Caco-2 (cell line): ENCODE measurements around the gene M6PR. TPM values are rescaled to one million over a fixed set of nuclear protein-coding genes. Genes with fewer than 3 reads are reported as not detected.

ENCODE experiments used
- BruUV-seq: library from RNA; stranded (reverse); fragments of 400-500 nt; replicated peaks from 2 replicates; lab custom pipeline; 2021; lab: Mats Ljungman, UMichigan
- CTCF ChIA-PET: fragments of 300-600 bp; sonication (Branson Sonifier 250); formaldehyde crosslinking; loops from one replicate; lab custom pipeline; 2022; ENCODE audit warnings: antibody characterized with exemption; lab: Charles Lee
- POLR2A ChIA-PET: fragments of 300-600 bp; sonication (Branson Sonifier 250); formaldehyde crosslinking; loops from one replicate; lab custom pipeline; 2022; ENCODE audit warnings: antibody characterized with exemption; lab: Charles Lee
- DNase-seq, 2 experiments: peaks; one replicate each; pipeline versions ENCODE4 v3.0.0 to v3.0.0-alpha.2; 2020 to 2022
- H3K27me3 ChIP-seq: replicated peaks from 2 replicates; pipeline ENCODE4 v1.6.0; 2011; ENCODE audit warnings: low read length; ENCODE audit not compliant: control insufficient read depth, insufficient read depth
- H3K36me3 ChIP-seq: 2 replicates; pipeline ENCODE4 v1.5.1; 2011; ENCODE audit warnings: low read length; ENCODE audit not compliant: control insufficient read depth, insufficient read depth
- H3K4me1 ChIP-seq: fragments of 250-450 bp; sonication (Bioruptor Pico); 2 replicates; pipeline ENCODE4 v1.5.1; 2020; ENCODE audit warnings: mild to moderate bottlenecking
- H3K4me3 ChIP-seq: 2 replicates; pipeline ENCODE4 v1.5.1; 2011; ENCODE audit warnings: low read depth, mild to moderate bottlenecking, control low read depth, low read length
- H3K9me3 ChIP-seq: fragments of 250-450 bp; sonication (Bioruptor Pico); 2 replicates; pipeline ENCODE4 v1.5.1; 2020; ENCODE audit warnings: mild to moderate bottlenecking, moderate library complexity
- H3K27ac Mint-ChIP-seq: one replicate; pipeline ENCODE4 v1.8.0; 2022; ENCODE audit warnings: mixed read lengths; ENCODE audit not compliant: unreplicated experiment
- H3K27me3 Mint-ChIP-seq: one replicate; pipeline ENCODE4 v1.8.0; 2022; ENCODE audit warnings: mixed read lengths; ENCODE audit not compliant: insufficient read depth, unreplicated experiment
- H3K36me3 Mint-ChIP-seq: one replicate; pipeline ENCODE4 v1.8.0; 2022; ENCODE audit warnings: mild to moderate bottlenecking, mixed read lengths; ENCODE audit not compliant: insufficient read depth, unreplicated experiment
- H3K4me1 Mint-ChIP-seq: one replicate; pipeline ENCODE4 v1.8.0; 2022; ENCODE audit warnings: low read depth, mixed read lengths; ENCODE audit not compliant: unreplicated experiment
- H3K4me3 Mint-ChIP-seq: one replicate; pipeline ENCODE4 v1.8.0; 2022; ENCODE audit warnings: mild to moderate bottlenecking, moderate library complexity, mixed read lengths; ENCODE audit not compliant: unreplicated experiment
- H3K9me3 Mint-ChIP-seq: one replicate; pipeline ENCODE4 v1.8.0; 2022; ENCODE audit warnings: mixed read lengths; ENCODE audit not compliant: unreplicated experiment
- intact Hi-C: fragments of 100-400 bp; cut with micrococcal nuclease; formaldehyde crosslinking; loops from one replicate; pipeline ENCODE4 v1.10.0; 2022; ENCODE audit not compliant: unreplicated experiment
- total RNA-seq: library from RNA; stranded (reverse); gene quantifications from 2 replicates; pipeline ENCODE4 v1.2.3, GENCODE V29; 2022
- TF ChIP-seq, protein P1 (sequence below), 2 experiments: fragments of 200-600 bp in 1 of 2; IDR thresholded peaks; 1 replicate in 1 of 2; 2 replicates in 1 of 2; pipeline versions ENCODE4 v1.5.1 to v1.8.0; 2011 to 2022; ENCODE audit warnings: antibody characterized with exemption in 1 of 2, control low read depth in 1 of 2, inconsistent platforms in 1 of 2, low read depth in 1 of 2, low read length in 1 of 2, mild to moderate bottlenecking in 1 of 2, moderate library complexity in 1 of 2; ENCODE audit not compliant: insufficient read depth in 1 of 2, severe bottlenecking in 1 of 2, unreplicated experiment in 1 of 2

The M6PR gene
- total RNA-seq, 1 experiment from 2014 or later, result 310 TPM

DNA sequence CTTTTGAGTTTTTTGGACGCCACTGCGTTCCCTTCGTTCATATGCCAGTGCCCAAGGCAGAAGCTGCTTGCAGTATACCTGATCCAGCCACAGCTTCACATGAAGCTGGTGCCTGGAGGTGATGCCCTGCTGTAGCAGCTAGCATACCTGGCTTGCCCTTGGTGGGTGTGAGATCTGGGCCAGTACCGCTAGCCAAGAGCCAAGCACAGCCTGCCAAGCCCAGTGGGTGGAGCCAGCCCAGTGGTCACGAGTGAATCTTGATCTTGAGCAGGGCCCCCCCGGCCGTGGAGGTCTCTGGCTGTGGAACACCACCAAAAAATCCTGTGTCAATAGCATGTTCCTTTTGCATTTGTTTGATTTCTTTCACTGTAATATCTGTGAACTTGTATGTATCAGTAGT lies 7.3 kb upstream of the M6PR start:
- Histone ChIP-seq H3K4me3 (no peak overlapping the region), H3K9me3 (peaks cover 4% of the 10 kb centered on the region; the same call in 1 of the 2 replicates), H3K36me3 (no peaks in the 10 kb centered on the region), H3K4me1 (no peaks in the 10 kb centered on the region), H3K27me3 (no peaks in the 10 kb centered on the region)
- H3K27ac Mint-ChIP-seq, result no peak overlapping the region
- H3K27me3 Mint-ChIP-seq, result no peaks in the 10 kb centered on the region
- ChIA-PET POLR2A (no interaction called here), CTCF (no interaction called here)
- TF ChIP-seq, protein P1, sequence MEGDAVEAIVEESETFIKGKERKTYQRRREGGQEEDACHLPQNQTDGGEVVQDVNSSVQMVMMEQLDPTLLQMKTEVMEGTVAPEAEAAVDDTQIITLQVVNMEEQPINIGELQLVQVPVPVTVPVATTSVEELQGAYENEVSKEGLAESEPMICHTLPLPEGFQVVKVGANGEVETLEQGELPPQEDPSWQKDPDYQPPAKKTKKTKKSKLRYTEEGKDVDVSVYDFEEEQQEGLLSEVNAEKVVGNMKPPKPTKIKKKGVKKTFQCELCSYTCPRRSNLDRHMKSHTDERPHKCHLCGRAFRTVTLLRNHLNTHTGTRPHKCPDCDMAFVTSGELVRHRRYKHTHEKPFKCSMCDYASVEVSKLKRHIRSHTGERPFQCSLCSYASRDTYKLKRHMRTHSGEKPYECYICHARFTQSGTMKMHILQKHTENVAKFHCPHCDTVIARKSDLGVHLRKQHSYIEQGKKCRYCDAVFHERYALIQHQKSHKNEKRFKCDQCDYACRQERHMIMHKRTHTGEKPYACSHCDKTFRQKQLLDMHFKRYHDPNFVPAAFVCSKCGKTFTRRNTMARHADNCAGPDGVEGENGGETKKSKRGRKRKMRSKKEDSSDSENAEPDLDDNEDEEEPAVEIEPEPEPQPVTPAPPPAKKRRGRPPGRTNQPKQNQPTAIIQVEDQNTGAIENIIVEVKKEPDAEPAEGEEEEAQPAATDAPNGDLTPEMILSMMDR (IDR thresholded peaks at IDR 0.05; ENCODE audit: insufficient read depth in 1 of 2, low read depth in 1 of 2, low read length in 1 of 2, severe bottlenecking in 1 of 2, unreplicated experiment in 1 of 2), result no peak
- peaks cover 5% of the 10 kb centered on the region for H3K36me3 Mint-ChIP-seq
- H3K4me3 Mint-ChIP-seq, result no peak overlapping the region
- H3K9me3 Mint-ChIP-seq, result peaks cover 24% of the 10 kb centered on the region
- H3K4me1 Mint-ChIP-seq, result no peaks in the 10 kb centered on the region
- intact Hi-C loops, result no loop called here
- BruUV-seq, result no TSS peak
- no peak for DNase-seq

DNA sequence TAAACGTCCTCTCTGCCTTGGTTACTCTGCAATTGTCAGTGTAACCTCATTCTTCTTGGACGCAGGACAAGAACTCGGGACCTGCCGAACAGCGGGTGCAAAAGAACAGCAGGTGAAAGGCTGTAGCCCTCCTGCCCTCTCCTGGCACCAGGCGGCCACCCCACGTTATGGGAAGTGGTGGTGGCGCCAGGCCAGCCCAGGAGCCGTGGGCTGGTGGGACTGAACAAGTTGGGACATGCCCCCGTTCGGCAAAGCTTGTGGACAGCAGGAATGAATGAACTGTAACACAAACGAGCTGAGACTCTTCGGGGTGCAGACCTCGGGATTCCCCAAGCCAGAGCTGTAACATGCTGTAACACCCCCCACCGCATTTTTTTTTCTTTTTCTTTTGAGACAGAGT lies 6.6 kb upstream of the M6PR start:
- peaks cover 5% of the 10 kb centered on the region for H3K36me3 Mint-ChIP-seq
- BruUV-seq, result no TSS peak
- no peak overlapping the region for H3K27ac Mint-ChIP-seq
- no peak overlapping the region for H3K4me3 ChIP-seq
- H3K27me3 ChIP-seq, result no peaks in the 10 kb centered on the region
- H3K4me1 ChIP-seq, result no peaks in the 10 kb centered on the region
- no peaks in the 10 kb centered on the region for H3K27me3 Mint-ChIP-seq
- H3K9me3 ChIP-seq, result peaks cover 4% of the 10 kb centered on the region; the same call in 1 of the 2 replicates
- intact Hi-C loops, result no loop called here
- no peak overlapping the region for H3K4me3 Mint-ChIP-seq
- DNase-seq, result no peak
- TF ChIP-seq, protein P1 (IDR thresholded peaks at IDR 0.05; ENCODE audit: insufficient read depth in 1 of 2, low read depth in 1 of 2, low read length in 1 of 2, severe bottlenecking in 1 of 2, unreplicated experiment in 1 of 2), result no peak
- peaks cover 22% of the 10 kb centered on the region for H3K9me3 Mint-ChIP-seq
- CTCF ChIA-PET, result no interaction called here
- H3K4me1 Mint-ChIP-seq, result no peaks in the 10 kb centered on the region
- POLR2A ChIA-PET, result no interaction called here
- no peaks in the 10 kb centered on the region for H3K36me3 ChIP-seq

DNA sequence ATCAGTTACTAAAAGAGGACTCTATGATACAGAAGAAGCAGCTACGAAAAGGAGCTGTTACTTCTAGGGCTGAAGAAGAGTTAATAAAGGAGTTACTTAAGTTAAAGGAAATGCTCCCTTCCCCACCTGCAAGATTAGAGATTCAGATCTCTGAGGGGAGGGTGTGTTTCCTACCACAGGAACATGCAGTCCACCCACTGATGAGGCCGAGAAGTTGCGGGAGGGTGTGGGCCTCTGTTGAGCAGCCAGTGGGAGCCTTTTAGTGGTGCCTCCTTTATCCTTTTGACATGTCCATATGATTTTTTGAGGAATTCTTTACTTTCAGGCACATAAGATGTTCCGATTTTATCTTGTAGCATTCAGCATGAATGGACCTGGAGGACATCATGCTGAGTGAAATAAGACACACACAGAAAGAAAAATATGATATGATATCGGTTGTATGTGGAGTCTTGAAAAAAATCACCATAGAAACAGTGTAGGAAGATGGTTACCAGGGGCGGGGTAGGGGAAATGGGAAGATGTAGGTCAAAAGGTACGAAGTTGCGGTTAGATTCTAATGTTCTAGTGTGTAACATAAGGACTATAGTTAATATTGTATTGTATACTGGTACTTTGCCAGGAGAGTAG lies 4.4 kb upstream of the M6PR start:
- H3K27ac Mint-ChIP-seq, result no peak overlapping the region
- TF ChIP-seq, protein P1 (IDR thresholded peaks at IDR 0.05; ENCODE audit: insufficient read depth in 1 of 2, low read depth in 1 of 2, low read length in 1 of 2, severe bottlenecking in 1 of 2, unreplicated experiment in 1 of 2), result no peak
- ChIA-PET POLR2A (no interaction called here), CTCF (no interaction called here)
- Histone ChIP-seq H3K4me1 (no peaks in the 10 kb centered on the region), H3K9me3 (peaks cover 4% of the 10 kb centered on the region; the same call in 1 of the 2 replicates), H3K36me3 (no peaks in the 10 kb centered on the region), H3K4me3 (no peak overlapping the region), H3K27me3 (no peaks in the 10 kb centered on the region)
- H3K4me1 Mint-ChIP-seq, result no peaks in the 10 kb centered on the region
- peaks cover 14% of the 10 kb centered on the region for H3K36me3 Mint-ChIP-seq
- intact Hi-C loops, result no loop called here
- no peak for DNase-seq
- H3K4me3 Mint-ChIP-seq, result no peak overlapping the region
- no peaks in the 10 kb centered on the region for H3K27me3 Mint-ChIP-seq
- no TSS peak for BruUV-seq
- peaks cover 22% of the 10 kb centered on the region for H3K9me3 Mint-ChIP-seq
